ENCODE measurements around the gene DGKD. TPM values are rescaled to one million over a fixed set of nuclear protein-coding genes. Genes with fewer than 3 reads are reported as not detected.

The DGKD gene
- total RNA-seq, 2 experiments from 2014 or later = 147 to 156 TPM

- peaks cover 25% of the 10 kb centered on the region for H3K36me3 Mint-ChIP-seq (ENCODE audit: low read depth)
- Histone ChIP-seq H3K4me1 (ENCODE audit: insufficient read depth, low read length) (peaks cover 98% of the 10 kb centered on the region), H3K36me3 (ENCODE audit: insufficient read depth, low read length) (peaks cover 5% of the 10 kb centered on the region), H3K9me3 (ENCODE audit: control insufficient read depth in 1 of 2, insufficient read depth in 1 of 2, low read length in 2 of 2) (no peaks in the 10 kb centered on the region), H3K4me3 (ENCODE audit: low read length) (peak overlapping the region; percentile 56), H3K27me3 (ENCODE audit: control insufficient read depth in 1 of 2, insufficient read depth in 2 of 2, low read length in 2 of 2) (no peaks in the 10 kb centered on the region), H3K27ac (ENCODE audit: low read depth in 1 of 2, low read length in 2 of 2) (peak overlapping the region; percentile 66 to 77)
- peaks cover 98% of the 10 kb centered on the region for H3K4me1 Mint-ChIP-seq (ENCODE audit: low read depth)
- POLR2A ChIA-PET = interaction anchor here (0.5 to 5.7 kb wide), 13 partner anchors 10 to 872 kb away, joined by 3 to 55 read pairs (median 6); no protein-coding TSS in a partner anchor
- peak in 13 of 14 experiments; percentile 31 to 81 (median 63) for DNase-seq
- H3K9me3 Mint-ChIP-seq = no peaks in the 10 kb centered on the region
- ATAC-seq (ENCODE audit: poor library complexity) = peak; percentile 47
- no peaks in the 10 kb centered on the region for H3K27me3 Mint-ChIP-seq
- intact Hi-C loops (cut with DNase I, micrococcal nuclease) = no loop called here
- no peak for TF ChIP-seq CTCF (IDR thresholded peaks at IDR 0.05)
- peak overlapping the region; percentile 95 for H3K27ac Mint-ChIP-seq
- peak overlapping the region; percentile 89 for H3K4me3 Mint-ChIP-seq
- CTCF ChIA-PET = interaction anchor here (0.9 to 8.2 kb wide), 6 partner anchors 8 to 172 kb away, joined by 3 to 54 read pairs (median 4); no protein-coding TSS in a partner anchor
Observed at GRCh38 chr2:233418761-233419546, 64.7 kb downstream of the DGKD start.

GRCh38 chr2:233419602-233420391 is 65.5 kb downstream of the DGKD start:
- no peak for TF ChIP-seq CTCF (IDR thresholded peaks at IDR 0.05)
- peak overlapping the region; percentile 95 for H3K27ac Mint-ChIP-seq
- Histone ChIP-seq H3K4me3 (ENCODE audit: low read length) (peak overlapping the region; percentile 56), H3K4me1 (ENCODE audit: insufficient read depth, low read length) (peaks cover 98% of the 10 kb centered on the region), H3K9me3 (ENCODE audit: control insufficient read depth in 1 of 2, insufficient read depth in 1 of 2, low read length in 2 of 2) (no peaks in the 10 kb centered on the region), H3K27ac (ENCODE audit: low read depth in 1 of 2, low read length in 2 of 2) (peak overlapping the region; percentile 66 to 77), H3K27me3 (ENCODE audit: control insufficient read depth in 1 of 2, insufficient read depth in 2 of 2, low read length in 2 of 2) (no peaks in the 10 kb centered on the region), H3K36me3 (ENCODE audit: insufficient read depth, low read length) (peaks cover 2% of the 10 kb centered on the region)
- H3K9me3 Mint-ChIP-seq = no peaks in the 10 kb centered on the region
- DNase-seq (peak in 11 of 14 experiments; percentile 30 to 85 (median 42)), ATAC-seq (ENCODE audit: poor library complexity) (peak; percentile 36)
- POLR2A ChIA-PET = interaction anchor here (1.0 to 5.7 kb wide), 9 partner anchors 10 to 152 kb away, joined by 3 to 55 read pairs (median 12); no protein-coding TSS in a partner anchor
- H3K4me3 Mint-ChIP-seq = peak overlapping the region; percentile 89
- CTCF ChIA-PET = interaction anchor here (0.9 to 8.2 kb wide), 4 partner anchors 9 to 173 kb away, joined by 3 to 54 read pairs (median 16); no protein-coding TSS in a partner anchor
- peaks cover 25% of the 10 kb centered on the region for H3K36me3 Mint-ChIP-seq (ENCODE audit: low read depth)
- H3K4me1 Mint-ChIP-seq (ENCODE audit: low read depth) = peaks cover 98% of the 10 kb centered on the region
- intact Hi-C loops (cut with DNase I, micrococcal nuclease) = no loop called here
- H3K27me3 Mint-ChIP-seq = no peaks in the 10 kb centered on the region

GRCh38 chr2:233421091-233421816 is 67.0 kb downstream of the DGKD start:
- peaks cover 28% of the 10 kb centered on the region for H3K36me3 Mint-ChIP-seq (ENCODE audit: low read depth)
- H3K4me3 Mint-ChIP-seq = peak overlapping the region; percentile 89
- H3K9me3 Mint-ChIP-seq = no peaks in the 10 kb centered on the region
- peaks cover 3% of the 10 kb centered on the region for H3K36me3 ChIP-seq (ENCODE audit: insufficient read depth, low read length)
- no peaks in the 10 kb centered on the region for H3K27me3 Mint-ChIP-seq
- H3K4me3 ChIP-seq (ENCODE audit: low read length) = peak overlapping the region; percentile 25
- no peaks in the 10 kb centered on the region for H3K27me3 ChIP-seq (ENCODE audit: control insufficient read depth in 1 of 2, insufficient read depth in 2 of 2, low read length in 2 of 2)
- H3K27ac ChIP-seq (ENCODE audit: low read depth in 1 of 2, low read length in 2 of 2) = peak overlapping the region; percentile 73 to 82
- peak overlapping the region; percentile 95 for H3K27ac Mint-ChIP-seq
- ATAC-seq (ENCODE audit: poor library complexity) (no peak), DNase-seq (no peak)
- H3K4me1 ChIP-seq (ENCODE audit: insufficient read depth, low read length) = peaks cover 89% of the 10 kb centered on the region
- no peak for TF ChIP-seq CTCF (IDR thresholded peaks at IDR 0.05)
- ChIA-PET CTCF (interaction anchor here (0.5 to 8.2 kb wide), 4 partner anchors 11 to 22 kb away, joined by 3 to 54 read pairs (median 18); no protein-coding TSS in a partner anchor), POLR2A (interaction anchor here (0.5 to 5.7 kb wide), 13 partner anchors 9 to 153 kb away, joined by 3 to 55 read pairs (median 9); no protein-coding TSS in a partner anchor)
- peaks cover 96% of the 10 kb centered on the region for H3K4me1 Mint-ChIP-seq (ENCODE audit: low read depth)
- no peaks in the 10 kb centered on the region for H3K9me3 ChIP-seq (ENCODE audit: control insufficient read depth in 1 of 2, insufficient read depth in 1 of 2, low read length in 2 of 2)
- intact Hi-C loops (cut with DNase I, micrococcal nuclease) = no loop called here

Measured in CD4-positive, alpha-beta T cell (primary cell).